ENCODE results near the gene PPP1R14D.

Gene PPP1R14D, protein sequence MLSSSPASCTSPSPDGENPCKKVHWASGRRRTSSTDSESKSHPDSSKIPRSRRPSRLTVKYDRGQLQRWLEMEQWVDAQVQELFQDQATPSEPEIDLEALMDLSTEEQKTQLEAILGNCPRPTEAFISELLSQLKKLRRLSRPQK

GRCh38 chr15:40828447-40829036 is at the start of gene PPP1R14D:
PPP1R14D (minus strand) TSS chr15:40828708; CDS start chr15:40828641, 67 bp downstream.
- Histone ChIP-seq H3K4me3 (ENCODE audit: low read length in 2 of 2) (no peak within 1 kb of the TSS), H3K27me3 (ENCODE audit: control insufficient read depth in 1 of 2, insufficient read depth in 2 of 2, low read length in 2 of 2) (peaks cover 0 to 2% of the 10 kb centered on the region in 2 donors), H3K9me3 (ENCODE audit: control insufficient read depth in 2 of 2, low read length in 2 of 2) (no peaks in the 10 kb centered on the region), H3K27ac (ENCODE audit: low read length) (no peak within 1 kb of the TSS), H3K36me3 (ENCODE audit: control insufficient read depth in 2 of 2, insufficient read depth in 2 of 2, low read length in 2 of 2) (no peaks in the 10 kb centered on the region), H3K9ac (ENCODE audit: low read length in 2 of 2) (no peak within 1 kb of the TSS), H3K4me1 (ENCODE audit: control insufficient read depth, insufficient read depth, low read length) (no peaks in the 10 kb centered on the region)

- no peaks in the 10 kb centered on the region for H3K36me3 ChIP-seq (ENCODE audit: control insufficient read depth in 2 of 2, insufficient read depth in 2 of 2, low read length in 2 of 2)
- H3K4me3 ChIP-seq (ENCODE audit: low read length in 2 of 2) = no peak overlapping the region
- H3K9me3 ChIP-seq (ENCODE audit: control insufficient read depth in 2 of 2, low read length in 2 of 2) = no peaks in the 10 kb centered on the region
- no peak overlapping the region for H3K27ac ChIP-seq (ENCODE audit: low read length)
- peaks cover 9% of the 10 kb centered on the region for H3K4me1 ChIP-seq (ENCODE audit: control insufficient read depth, insufficient read depth, low read length)
- H3K9ac ChIP-seq (ENCODE audit: low read length in 2 of 2) = no peak overlapping the region
- peaks cover 6 to 11% of the 10 kb centered on the region in 2 donors for H3K27me3 ChIP-seq (ENCODE audit: control insufficient read depth in 1 of 2, insufficient read depth in 2 of 2, low read length in 2 of 2)
Measured at GRCh38 chr15:40877694-40878093, 49.2 kb upstream of the PPP1R14D start.

DNA sequence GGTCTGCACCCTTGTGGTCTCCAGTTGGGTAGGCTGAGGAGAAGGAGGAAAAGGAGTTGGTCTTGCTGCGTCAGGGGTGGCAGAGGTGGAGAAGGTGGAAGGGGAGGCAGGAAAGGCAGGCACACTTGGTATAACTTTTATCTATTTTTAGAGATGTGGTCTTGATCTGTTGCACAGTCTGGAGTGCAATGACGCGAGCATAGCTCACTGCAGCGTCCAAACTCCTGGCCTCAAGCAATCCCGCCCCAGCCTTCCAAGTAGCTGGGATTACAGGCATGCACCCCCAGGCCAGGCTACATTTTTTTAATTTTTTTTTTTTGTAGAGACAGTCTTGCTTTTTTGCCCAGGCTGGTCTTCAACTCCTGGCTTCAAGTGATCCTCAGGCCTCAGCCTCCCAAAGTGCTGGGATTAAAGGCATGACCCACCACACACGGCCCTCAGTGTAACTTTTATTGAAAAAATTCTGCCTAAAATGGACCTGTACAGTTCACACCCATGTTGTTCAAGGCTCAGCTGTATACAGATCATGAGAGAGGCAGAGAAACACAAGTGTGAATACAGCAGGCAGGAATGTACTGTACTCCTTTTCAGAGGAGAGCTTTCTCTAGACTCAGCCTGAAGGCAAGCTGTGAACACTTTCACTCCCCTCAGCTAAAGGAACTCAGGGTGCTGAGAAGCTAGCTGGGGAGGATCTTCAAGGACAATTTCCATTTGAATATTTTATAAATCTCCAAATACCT is 47.7 kb upstream of the PPP1R14D start:
- Histone ChIP-seq H3K4me3 (ENCODE audit: low read length in 2 of 2) (no peak overlapping the region), H3K4me1 (ENCODE audit: control insufficient read depth, insufficient read depth, low read length) (peaks cover 9% of the 10 kb centered on the region), H3K27ac (ENCODE audit: low read length) (no peak overlapping the region), H3K27me3 (ENCODE audit: control insufficient read depth in 1 of 2, insufficient read depth in 2 of 2, low read length in 2 of 2) (peaks cover 14 to 16% of the 10 kb centered on the region in 2 donors), H3K36me3 (ENCODE audit: control insufficient read depth in 2 of 2, insufficient read depth in 2 of 2, low read length in 2 of 2) (no peaks in the 10 kb centered on the region), H3K9ac (ENCODE audit: low read length in 2 of 2) (no peak overlapping the region), H3K9me3 (ENCODE audit: control insufficient read depth in 2 of 2, low read length in 2 of 2) (no peaks in the 10 kb centered on the region)

- peaks cover 16% of the 10 kb centered on the region in 2 donors for H3K27me3 ChIP-seq (ENCODE audit: control insufficient read depth in 1 of 2, insufficient read depth in 2 of 2, low read length in 2 of 2)
- no peaks in the 10 kb centered on the region for H3K36me3 ChIP-seq (ENCODE audit: control insufficient read depth in 2 of 2, insufficient read depth in 2 of 2, low read length in 2 of 2)
- H3K4me1 ChIP-seq (ENCODE audit: control insufficient read depth, insufficient read depth, low read length) = peaks cover 9% of the 10 kb centered on the region
- no peaks in the 10 kb centered on the region for H3K9me3 ChIP-seq (ENCODE audit: control insufficient read depth in 2 of 2, low read length in 2 of 2)
- H3K9ac ChIP-seq (ENCODE audit: low read length in 2 of 2) = peak within 1 kb of the TSS in 1 of 2 donors; percentile 22
- H3K4me3 ChIP-seq (ENCODE audit: low read length in 2 of 2) = peak within 1 kb of the TSS; percentile 49 to 69
- no peak within 1 kb of the TSS for H3K27ac ChIP-seq (ENCODE audit: low read length)
Measured at GRCh38 chr15:40873694-40874561, 45.4 kb upstream of the PPP1R14D start, which contains the start of gene RHOV. RHOV (minus strand) TSS chr15:40874234; CDS start chr15:40874139, 95 bp downstream.

GRCh38 chr15:40872791-40873693 is 44.5 kb upstream of the PPP1R14D start:
- H3K9ac ChIP-seq (ENCODE audit: low read length in 2 of 2) = no peak overlapping the region
- peaks cover 16% of the 10 kb centered on the region in 2 donors for H3K27me3 ChIP-seq (ENCODE audit: control insufficient read depth in 1 of 2, insufficient read depth in 2 of 2, low read length in 2 of 2)
- H3K4me1 ChIP-seq (ENCODE audit: control insufficient read depth, insufficient read depth, low read length) = peaks cover 9% of the 10 kb centered on the region
- no peaks in the 10 kb centered on the region for H3K9me3 ChIP-seq (ENCODE audit: control insufficient read depth in 2 of 2, low read length in 2 of 2)
- H3K36me3 ChIP-seq (ENCODE audit: control insufficient read depth in 2 of 2, insufficient read depth in 2 of 2, low read length in 2 of 2) = no peaks in the 10 kb centered on the region
- H3K27ac ChIP-seq (ENCODE audit: low read length) = no peak overlapping the region
- peak overlapping the region; percentile 49 to 69 for H3K4me3 ChIP-seq (ENCODE audit: low read length in 2 of 2)

- no peak overlapping the region for H3K9ac ChIP-seq (ENCODE audit: low read length in 2 of 2)
- peaks cover 16% of the 10 kb centered on the region in 2 donors for H3K27me3 ChIP-seq (ENCODE audit: control insufficient read depth in 1 of 2, insufficient read depth in 2 of 2, low read length in 2 of 2)
- no peak overlapping the region for H3K27ac ChIP-seq (ENCODE audit: low read length)
- no peaks in the 10 kb centered on the region for H3K9me3 ChIP-seq (ENCODE audit: control insufficient read depth in 2 of 2, low read length in 2 of 2)
- H3K4me3 ChIP-seq (ENCODE audit: low read length in 2 of 2) = no peak overlapping the region
- H3K36me3 ChIP-seq (ENCODE audit: control insufficient read depth in 2 of 2, insufficient read depth in 2 of 2, low read length in 2 of 2) = no peaks in the 10 kb centered on the region
- H3K4me1 ChIP-seq (ENCODE audit: control insufficient read depth, insufficient read depth, low read length) = peaks cover 9% of the 10 kb centered on the region
Measured at GRCh38 chr15:40871749-40872617, 43.5 kb upstream of the PPP1R14D start.

GRCh38 chr15:40870716-40871115 is 42.2 kb upstream of the PPP1R14D start:
- no peaks in the 10 kb centered on the region for H3K36me3 ChIP-seq (ENCODE audit: control insufficient read depth in 2 of 2, insufficient read depth in 2 of 2, low read length in 2 of 2)
- peaks cover 9% of the 10 kb centered on the region for H3K4me1 ChIP-seq (ENCODE audit: control insufficient read depth, insufficient read depth, low read length)
- no peaks in the 10 kb centered on the region for H3K9me3 ChIP-seq (ENCODE audit: control insufficient read depth in 2 of 2, low read length in 2 of 2)
- peaks cover 16 to 22% of the 10 kb centered on the region in 2 donors for H3K27me3 ChIP-seq (ENCODE audit: control insufficient read depth in 1 of 2, insufficient read depth in 2 of 2, low read length in 2 of 2)
- H3K9ac ChIP-seq (ENCODE audit: low read length in 2 of 2) = no peak overlapping the region
- H3K27ac ChIP-seq (ENCODE audit: low read length) = no peak overlapping the region
- H3K4me3 ChIP-seq (ENCODE audit: low read length in 2 of 2) = no peak overlapping the region

DNA sequence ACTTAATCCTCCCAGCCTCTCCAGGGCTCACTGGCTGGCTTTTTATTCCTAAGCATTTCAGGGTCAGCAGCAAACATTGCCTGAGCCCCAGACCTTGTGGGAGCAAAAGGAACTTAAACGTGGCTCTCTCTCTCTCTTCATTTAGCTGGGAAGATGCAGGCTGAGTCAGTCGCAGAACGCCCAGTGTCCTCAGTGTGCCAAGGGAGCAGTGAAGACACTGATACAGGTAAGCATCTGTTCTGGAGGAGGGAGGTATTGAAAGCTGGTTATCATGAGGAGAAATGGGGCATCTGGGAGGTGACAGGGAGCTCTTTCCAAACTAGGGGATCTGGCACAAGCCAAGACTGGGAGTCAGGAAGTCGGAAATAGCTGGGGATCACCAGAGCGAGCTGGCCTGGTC is 41.2 kb upstream of the PPP1R14D start:
- peaks cover 9% of the 10 kb centered on the region for H3K4me1 ChIP-seq (ENCODE audit: control insufficient read depth, insufficient read depth, low read length)
- peaks cover 16 to 22% of the 10 kb centered on the region in 2 donors for H3K27me3 ChIP-seq (ENCODE audit: control insufficient read depth in 1 of 2, insufficient read depth in 2 of 2, low read length in 2 of 2)
- H3K4me3 ChIP-seq (ENCODE audit: low read length in 2 of 2) = no peak overlapping the region
- H3K27ac ChIP-seq (ENCODE audit: low read length) = no peak overlapping the region
- H3K9me3 ChIP-seq (ENCODE audit: control insufficient read depth in 2 of 2, low read length in 2 of 2) = no peaks in the 10 kb centered on the region
- H3K9ac ChIP-seq (ENCODE audit: low read length in 2 of 2) = no peak overlapping the region
- no peaks in the 10 kb centered on the region for H3K36me3 ChIP-seq (ENCODE audit: control insufficient read depth in 2 of 2, insufficient read depth in 2 of 2, low read length in 2 of 2)

DNA sequence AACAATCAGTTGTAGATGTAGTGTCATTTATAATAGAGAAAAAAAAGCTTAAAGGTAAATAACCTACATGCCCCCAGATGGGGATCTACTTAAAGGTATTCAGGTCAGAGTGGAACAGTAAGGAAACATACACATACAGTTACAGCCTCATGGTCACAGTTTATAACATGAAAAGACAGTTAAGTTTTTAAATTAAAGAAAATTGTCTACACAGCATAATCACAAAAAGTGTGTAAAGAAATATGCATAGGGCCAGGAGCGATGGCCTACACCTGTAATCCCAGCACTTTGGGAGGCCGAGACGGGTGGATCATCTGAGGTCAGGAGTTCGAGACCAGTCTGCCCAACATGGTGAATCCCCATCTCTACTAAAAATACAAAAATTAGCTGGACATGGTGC is 38.7 kb upstream of the PPP1R14D start:
- no peak overlapping the region for H3K4me3 ChIP-seq (ENCODE audit: low read length in 2 of 2)
- H3K36me3 ChIP-seq (ENCODE audit: control insufficient read depth in 2 of 2, insufficient read depth in 2 of 2, low read length in 2 of 2) = no peaks in the 10 kb centered on the region
- no peak overlapping the region for H3K9ac ChIP-seq (ENCODE audit: low read length in 2 of 2)
- H3K4me1 ChIP-seq (ENCODE audit: control insufficient read depth, insufficient read depth, low read length) = no peaks in the 10 kb centered on the region
- H3K27me3 ChIP-seq (ENCODE audit: control insufficient read depth in 1 of 2, insufficient read depth in 2 of 2, low read length in 2 of 2) = peaks cover 10 to 11% of the 10 kb centered on the region in 2 donors
- H3K27ac ChIP-seq (ENCODE audit: low read length) = no peak overlapping the region
- H3K9me3 ChIP-seq (ENCODE audit: control insufficient read depth in 2 of 2, low read length in 2 of 2) = no peaks in the 10 kb centered on the region

Data from stomach smooth muscle (tissue), 2 donors.